Measurements from ENCODE around the gene LHFPL6.

DNA sequence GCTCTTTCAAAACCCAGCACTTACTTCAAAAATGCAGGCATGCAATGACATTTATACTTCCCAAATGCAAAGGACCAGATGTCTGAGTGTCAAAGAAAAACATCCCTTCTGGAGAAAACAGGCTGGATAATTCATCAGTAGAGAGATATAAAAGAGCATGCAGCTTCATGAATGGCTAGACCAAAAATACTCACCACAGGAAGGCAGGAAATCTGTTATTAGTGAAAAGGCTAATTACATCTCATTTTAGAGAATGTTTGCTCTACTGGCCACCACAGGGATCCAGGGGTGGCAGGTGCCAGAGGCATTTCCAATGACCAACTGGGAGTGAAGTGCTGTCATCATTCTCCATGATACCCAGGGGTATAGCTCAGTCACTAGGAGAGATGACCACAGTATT is 106.5 kb downstream of the LHFPL6 start:
- TF ChIP-seq CTCF (IDR thresholded peaks at IDR 0.05) (no peak), POLR2A (IDR thresholded peaks at IDR 0.05) (no peak)

All from esophagus squamous epithelium (tissue), 4 donors.